KMS-11 (cell line): ENCODE data around the gene GARS1.

ENCODE experiments used
- H2AFZ ChIP-seq: fragments of 200-600 bp; sonication (generic); 2 replicates; pipeline ENCODE4 v1.6.1; 2016; ENCODE audit warnings: antibody characterized with exemption, mixed run types, low read depth
- H3K27ac ChIP-seq: fragments of 200-600 bp; sonication (generic); 2 replicates; pipeline ENCODE4 v1.6.1; 2016; ENCODE audit warnings: mild to moderate bottlenecking, mixed run types
- H3K27me3 ChIP-seq: fragments of 200-600 bp; sonication (generic); 2 replicates; pipeline ENCODE4 v1.6.1; 2017; ENCODE audit warnings: mild to moderate bottlenecking, low read depth, mixed run types, moderate library complexity; ENCODE audit not compliant: insufficient read depth
- H3K36me3 ChIP-seq: fragments of 200-600 bp; sonication (generic); 2 replicates; pipeline ENCODE4 v1.6.1; 2017; ENCODE audit warnings: mild to moderate bottlenecking, mixed run types; ENCODE audit not compliant: insufficient read depth
- H3K4me1 ChIP-seq: fragments of 200-600 bp; sonication (generic); 2 replicates; pipeline ENCODE4 v1.6.1; 2016; ENCODE audit warnings: mild to moderate bottlenecking, low read depth, mixed run types; ENCODE audit not compliant: poor library complexity, severe bottlenecking
- H3K4me2 ChIP-seq: fragments of 200-600 bp; sonication (generic); 2 replicates; pipeline ENCODE4 v1.7.0; 2016; ENCODE audit warnings: mild to moderate bottlenecking, mixed run types
- H3K4me3 ChIP-seq: fragments of 200-600 bp; sonication (generic); IDR thresholded peaks from 2 replicates; pipeline ENCODE4 v1.6.1; 2017; ENCODE audit warnings: low read depth, low read length, mixed read lengths; ENCODE audit not compliant: insufficient read depth
- H3K79me2 ChIP-seq: fragments of 200-600 bp; sonication (generic); 2 replicates; pipeline ENCODE4 v1.6.1; 2016; ENCODE audit warnings: low read depth, mixed run types; ENCODE audit not compliant: insufficient read depth
- H3K9ac ChIP-seq: fragments of 200-600 bp; sonication (generic); 2 replicates; pipeline ENCODE4 v1.6.1; 2016; ENCODE audit warnings: mild to moderate bottlenecking, mixed run types
- H4K20me1 ChIP-seq: fragments of 200-600 bp; sonication (generic); 2 replicates; pipeline ENCODE4 v1.6.1; 2016; ENCODE audit warnings: mild to moderate bottlenecking, mixed run types; ENCODE audit not compliant: insufficient read depth
- TF ChIP-seq, protein P1 (sequence below): fragments of 200-600 bp; sonication (generic); conservative IDR thresholded peaks from 2 replicates; pipeline ENCODE4 v1.6.1; 2017; ENCODE audit warnings: low read depth, mild to moderate bottlenecking, antibody characterized with exemption, low read length, moderate library complexity, mixed read lengths

The GARS1 gene

DNA sequence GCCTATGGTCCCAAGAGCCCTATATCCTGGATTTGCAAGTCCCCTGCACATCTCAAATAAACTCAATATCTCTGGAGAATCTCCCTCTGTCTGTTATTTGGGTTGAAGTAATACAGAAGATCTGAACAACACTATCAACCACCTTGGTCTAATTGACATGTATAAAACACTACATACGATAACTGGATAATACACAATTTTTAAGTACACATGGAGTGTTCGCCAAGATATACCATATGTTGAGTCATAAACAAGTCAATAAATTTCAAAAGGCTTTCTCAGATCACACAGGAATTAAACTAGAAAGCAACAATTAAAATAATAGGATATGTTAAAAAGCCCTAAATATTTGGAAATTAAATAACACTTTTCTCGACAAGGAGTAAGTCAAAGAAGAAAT, 5.6 kb upstream of the GARS1 start:
- TF ChIP-seq, protein P1, sequence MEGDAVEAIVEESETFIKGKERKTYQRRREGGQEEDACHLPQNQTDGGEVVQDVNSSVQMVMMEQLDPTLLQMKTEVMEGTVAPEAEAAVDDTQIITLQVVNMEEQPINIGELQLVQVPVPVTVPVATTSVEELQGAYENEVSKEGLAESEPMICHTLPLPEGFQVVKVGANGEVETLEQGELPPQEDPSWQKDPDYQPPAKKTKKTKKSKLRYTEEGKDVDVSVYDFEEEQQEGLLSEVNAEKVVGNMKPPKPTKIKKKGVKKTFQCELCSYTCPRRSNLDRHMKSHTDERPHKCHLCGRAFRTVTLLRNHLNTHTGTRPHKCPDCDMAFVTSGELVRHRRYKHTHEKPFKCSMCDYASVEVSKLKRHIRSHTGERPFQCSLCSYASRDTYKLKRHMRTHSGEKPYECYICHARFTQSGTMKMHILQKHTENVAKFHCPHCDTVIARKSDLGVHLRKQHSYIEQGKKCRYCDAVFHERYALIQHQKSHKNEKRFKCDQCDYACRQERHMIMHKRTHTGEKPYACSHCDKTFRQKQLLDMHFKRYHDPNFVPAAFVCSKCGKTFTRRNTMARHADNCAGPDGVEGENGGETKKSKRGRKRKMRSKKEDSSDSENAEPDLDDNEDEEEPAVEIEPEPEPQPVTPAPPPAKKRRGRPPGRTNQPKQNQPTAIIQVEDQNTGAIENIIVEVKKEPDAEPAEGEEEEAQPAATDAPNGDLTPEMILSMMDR, result no peak
- no peak overlapping the region for H3K27ac ChIP-seq
- H3K79me2 ChIP-seq, result peaks cover 38% of the 10 kb centered on the region
- no peak overlapping the region for H3K9ac ChIP-seq
- H3K36me3 ChIP-seq, result no peaks in the 10 kb centered on the region
- H4K20me1 ChIP-seq, result no peaks in the 10 kb centered on the region
- H3K4me1 ChIP-seq, result peaks cover 6% of the 10 kb centered on the region
- H2AFZ ChIP-seq, result no peak overlapping the region
- H3K4me3 ChIP-seq, result no peak overlapping the region
- H3K4me2 ChIP-seq, result no peak overlapping the region
- no peaks in the 10 kb centered on the region for H3K27me3 ChIP-seq

DNA sequence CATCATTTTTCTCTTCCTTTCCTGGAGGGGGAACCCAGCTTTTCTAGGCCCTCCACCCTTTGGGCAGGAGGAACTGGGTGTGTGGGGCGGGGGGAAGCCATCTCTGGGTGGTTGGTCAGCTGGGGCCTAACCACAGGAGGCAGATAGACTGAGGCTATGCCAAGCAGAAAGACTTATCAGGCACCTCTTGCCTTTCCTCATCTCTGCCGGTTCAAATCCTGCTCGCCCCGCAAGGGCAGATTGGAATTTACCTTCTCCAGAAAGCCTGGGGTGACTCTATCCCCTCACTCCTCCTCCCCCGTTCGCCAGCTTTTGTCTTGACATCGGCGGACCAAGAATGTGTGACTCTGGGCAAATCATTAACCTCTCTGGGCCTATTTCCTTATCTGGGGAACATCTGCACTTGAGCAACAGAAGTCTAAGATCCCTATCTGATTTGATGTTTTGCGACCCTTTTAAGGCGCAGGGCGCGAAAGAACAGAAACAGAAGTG, 584 bp upstream of the GARS1 start:
- TF ChIP-seq, protein P1, result no peak
- Histone ChIP-seq H3K79me2 (peaks cover 79% of the 10 kb centered on the region), H3K27me3 (no peaks in the 10 kb centered on the region), H3K4me3 (no peak overlapping the region), H2AFZ (peak overlapping the region; percentile 92), H3K27ac (peak overlapping the region; percentile 90), H3K4me1 (peaks cover 30% of the 10 kb centered on the region), H3K9ac (peak overlapping the region; percentile 86), H4K20me1 (peaks cover 11% of the 10 kb centered on the region), H3K4me2 (peak overlapping the region; percentile 93), H3K36me3 (no peaks in the 10 kb centered on the region; the same call in 1 of the 2 replicates)

GRCh38 chr7:30595436-30596013, 847 bp downstream of the GARS1 start:
- TF ChIP-seq, protein P1, result no peak
- H3K9ac ChIP-seq, result peak overlapping the region; percentile 86
- H3K27me3 ChIP-seq, result no peaks in the 10 kb centered on the region
- peaks cover 10% of the 10 kb centered on the region; the same call in 1 of the 2 replicates for H3K36me3 ChIP-seq
- peak overlapping the region; percentile 93 for H3K4me2 ChIP-seq
- peaks cover 11% of the 10 kb centered on the region for H4K20me1 ChIP-seq
- H3K79me2 ChIP-seq, result peaks cover 86% of the 10 kb centered on the region
- H3K4me1 ChIP-seq, result peaks cover 30% of the 10 kb centered on the region
- peak overlapping the region; percentile 57 for H3K4me3 ChIP-seq
- H2AFZ ChIP-seq, result peak overlapping the region; percentile 92; the same call in 1 of the 2 replicates
- H3K27ac ChIP-seq, result peak overlapping the region; percentile 90

- Histone ChIP-seq H3K27me3 (no peaks in the 10 kb centered on the region), H3K4me1 (peaks cover 30% of the 10 kb centered on the region), H3K4me2 (peak overlapping the region; percentile 93), H4K20me1 (peaks cover 11% of the 10 kb centered on the region), H2AFZ (no peak overlapping the region; the same call in 1 of the 2 replicates), H3K36me3 (peaks cover 14% of the 10 kb centered on the region; the same call in 1 of the 2 replicates), H3K27ac (peak overlapping the region; percentile 90), H3K9ac (peak overlapping the region; percentile 86), H3K79me2 (peaks cover 87% of the 10 kb centered on the region), H3K4me3 (peak overlapping the region; percentile 7)
- TF ChIP-seq, protein P1, result no peak; the same call in 1 of the 2 replicates
Observed at GRCh38 chr7:30596014-30596641, 1.4 kb downstream of the GARS1 start.
